Left colon (tissue), 2 donors: ENCODE data around the gene HOXB4. TPM values are rescaled to one million over a fixed set of nuclear protein-coding genes. Genes with fewer than 3 reads are reported as not detected.

ENCODE experiments used
- ATAC-seq: fragments of 200-7000 bp; cut with Tn5 transposase; one replicate; pipeline ENCODE4 v1.9.1; 2020; ENCODE audit warnings: mild to moderate bottlenecking, moderate library complexity
- DNase-seq, 2 donors: peaks; one replicate each; pipeline ENCODE4 v3.0.0-alpha.2; 2020
- intact Hi-C, 2 donors: fragments of 100-400 bp; cut with DNase I in 1 of 2; cut with micrococcal nuclease in 1 of 2; formaldehyde crosslinking; loops; one replicate each; pipeline versions ENCODE4 v1.11.2 to v1.14.0; 2022; cut with DNase I, micrococcal nuclease
- total RNA-seq, 2 donors: library from RNA; stranded (reverse); fragmentation: NEBNext Ultra II Directional; extraction: Animal tissue kit (Norgen Biotek cat#: 25700); gene quantifications; one replicate each; pipeline ENCODE4 v1.2.1, GENCODE V29; 2021
- donor health status: DM: no; HTN: no; CAD: no.
- donor health status: DM: yes; HTN: yes; CAD: no.

The HOXB4 gene
- total RNA-seq, 2 donors from 2014 or later = 3.0 to 3.9 TPM

- intact Hi-C loops = no loop called here
- ATAC-seq (no peak), DNase-seq (no peak)
Observed at GRCh38 chr17:48529683-48530009, 48.5 kb downstream of the HOXB4 start.

DNA sequence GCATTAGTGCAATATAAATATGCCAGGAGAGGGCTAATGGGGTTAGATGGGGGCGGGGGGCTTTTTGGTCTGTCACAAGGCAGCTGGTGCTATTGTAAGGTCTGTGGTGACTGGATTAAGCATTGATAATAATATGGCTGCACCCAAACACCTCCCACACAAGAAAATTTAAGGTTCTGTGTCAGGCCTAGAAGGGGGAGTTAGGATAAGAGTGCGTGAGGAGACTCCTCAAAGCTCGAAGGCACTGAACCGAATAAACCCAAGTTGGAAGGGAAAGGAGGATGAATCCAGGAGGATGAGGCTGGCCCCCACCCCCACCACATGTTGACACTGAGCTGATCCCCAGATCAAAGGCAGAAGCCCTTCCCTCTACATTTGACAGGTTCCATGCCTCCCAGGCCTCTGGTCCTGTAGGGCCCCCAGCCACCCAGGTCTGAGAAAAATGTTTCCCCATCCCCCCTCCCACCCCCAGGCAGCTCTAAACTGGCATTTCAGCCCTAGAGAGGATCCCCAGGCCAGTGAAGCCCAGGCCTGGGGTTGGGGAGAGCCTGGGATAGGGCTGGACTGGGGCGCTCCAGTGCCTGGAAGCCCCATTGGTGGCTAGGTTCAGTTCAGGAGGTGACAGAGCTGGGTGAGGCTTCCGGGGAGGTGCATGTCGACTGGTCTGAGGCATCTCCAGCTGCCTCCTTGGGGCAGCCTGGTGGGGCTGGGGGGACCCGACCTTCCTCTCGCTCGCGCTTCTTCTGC lies 49.0 kb downstream of the HOXB4 start:
- DNase-seq = no peak
- no peak for ATAC-seq
- intact Hi-C loops = no loop called here

DNA sequence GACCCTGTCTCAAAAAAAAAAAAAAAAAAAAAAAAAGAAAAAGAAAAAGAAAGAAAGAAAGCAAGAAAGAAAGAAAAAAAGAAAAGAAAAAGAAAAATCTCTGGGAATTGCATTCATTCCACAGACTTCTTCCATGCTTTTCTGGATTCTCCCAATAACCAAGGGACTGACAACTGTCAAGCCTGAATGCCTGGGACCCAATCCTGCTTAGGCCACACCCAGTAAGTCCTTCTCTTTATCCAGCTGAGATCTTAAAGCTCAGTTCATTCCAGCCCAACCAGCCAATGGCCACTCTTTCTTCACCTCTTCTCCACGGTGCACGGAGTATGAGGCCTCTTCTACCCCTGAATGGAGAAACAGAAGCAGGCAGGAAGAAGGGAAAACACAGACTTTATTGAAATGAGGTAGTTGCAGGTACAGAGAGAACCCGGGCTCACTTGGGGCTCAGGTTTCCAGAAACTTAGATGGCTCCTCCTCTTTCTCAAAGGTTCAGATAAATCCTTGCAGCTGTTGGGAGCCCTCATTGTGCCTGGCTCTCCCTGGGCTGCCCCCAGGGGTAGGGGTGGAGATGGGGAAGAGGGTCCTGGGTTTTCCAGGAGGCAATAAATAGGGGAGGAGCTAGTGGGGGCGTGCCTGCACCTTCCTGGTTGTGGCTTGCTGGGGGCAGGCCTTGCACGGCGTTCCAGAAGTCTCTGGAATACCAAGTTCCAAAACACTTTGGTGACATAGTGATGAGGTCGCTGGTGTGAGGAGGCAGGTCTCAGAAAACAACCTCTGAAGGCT lies 49.8 kb downstream of the HOXB4 start:
- DNase-seq (no peak), ATAC-seq (no peak)
- intact Hi-C loops = no loop called here

DNA sequence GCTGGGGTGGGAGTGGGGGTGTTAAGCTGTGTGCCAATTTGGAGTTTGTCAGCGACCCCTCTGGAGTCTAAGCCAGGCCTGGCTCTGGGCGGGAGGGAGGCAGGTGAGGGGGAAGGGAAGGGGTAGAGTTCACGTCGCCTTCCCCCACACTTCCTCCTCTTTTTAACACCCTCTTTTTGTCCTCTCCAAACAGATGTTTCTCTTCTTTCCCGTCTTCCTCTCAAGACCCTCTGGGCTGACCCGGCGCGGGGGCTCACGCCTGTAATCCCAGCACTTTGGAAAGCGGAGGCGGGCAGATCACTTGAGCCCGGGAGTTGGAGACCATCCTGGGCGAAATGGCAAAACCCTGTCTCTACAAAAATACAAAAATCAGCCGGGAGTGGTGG lies 50.6 kb downstream of the HOXB4 start:
- DNase-seq = no peak
- intact Hi-C loops = no loop called here
- ATAC-seq = no peak

DNA sequence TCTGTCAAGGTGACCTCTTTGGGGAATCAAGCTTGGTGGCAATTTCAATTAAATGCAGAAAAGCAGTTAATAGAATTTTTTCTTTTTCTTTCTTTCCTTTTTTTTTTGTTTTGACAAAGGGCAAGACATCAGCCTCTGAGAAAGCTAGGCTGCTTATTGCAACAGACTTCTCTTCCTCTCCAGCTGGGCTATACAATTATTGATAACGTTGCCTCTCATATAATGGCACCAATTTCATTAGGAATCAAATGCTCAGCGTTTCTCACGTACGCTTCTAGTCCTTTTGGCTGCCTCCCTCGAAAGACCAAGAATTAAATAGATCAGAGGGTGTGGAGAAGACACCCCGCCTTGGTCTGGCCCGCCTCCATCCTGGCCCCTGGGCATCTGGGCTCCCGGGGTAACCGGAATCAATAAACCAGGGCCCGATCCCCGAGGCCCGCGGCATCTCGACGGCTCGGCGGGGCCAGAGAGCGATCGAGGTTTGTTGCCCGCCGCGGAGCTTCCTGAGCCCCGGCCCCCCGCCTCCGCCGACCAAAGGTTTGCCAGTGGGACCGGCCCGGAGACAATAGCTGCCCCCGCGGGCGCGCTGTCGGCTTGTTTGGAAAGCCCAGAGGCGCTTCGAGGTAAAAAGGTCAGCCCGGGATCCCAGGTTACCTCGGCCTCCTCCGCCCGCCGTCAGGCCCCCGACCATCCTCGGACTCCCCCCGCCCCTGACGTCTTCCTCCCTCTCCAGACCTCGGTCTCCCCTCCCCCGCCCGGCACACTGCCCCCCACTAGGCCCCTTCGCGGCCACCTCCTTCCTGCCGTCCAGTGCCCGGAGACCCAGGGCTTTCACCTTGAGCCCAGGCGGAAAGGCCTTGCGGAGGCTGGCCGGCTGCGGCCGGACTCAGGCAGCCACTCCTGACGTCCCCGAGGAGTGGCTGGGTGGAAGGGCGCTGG lies 51.3 kb downstream of the HOXB4 start:
- ATAC-seq (no peak), DNase-seq (peak in 1 of 2 donors; percentile 13)
- intact Hi-C loops = no loop called here

Other genes starting within 250 kb of the HOXB4 start
- 1 to 10 TPM; 1.2 to 2.5 TPM for gene SKAP1, start 148.1 kb downstream of the HOXB4 start, total RNA-seq
- not detected for gene HOXB1, start 47.3 kb downstream of the HOXB4 start, total RNA-seq
- gene HOXB2, start 33.2 kb downstream of the HOXB4 start, total RNA-seq = 1 to 10 TPM; 2.5 to 7.0 TPM
- gene HOXB3, start 11.9 kb upstream of the HOXB4 start, total RNA-seq = 10 to 100 TPM; 35.8 to 41.9 TPM
- gene HOXB5, start 15.4 kb upstream of the HOXB4 start, total RNA-seq = 10 to 100 TPM; 14.5 to 16.4 TPM
- gene HOXB6, start 26.6 kb upstream of the HOXB4 start, total RNA-seq = 10 to 100 TPM; 39.3 to 43.3 TPM
- gene HOXB7, start 32.7 kb upstream of the HOXB4 start, total RNA-seq = 10 to 100 TPM; 26.6 to 30.2 TPM
- 1 to 10 TPM; 6.3 TPM for gene HOXB8, start 36.9 kb upstream of the HOXB4 start, total RNA-seq
- 10 to 100 TPM; 35.9 to 59.2 TPM for gene HOXB9, start 48.0 kb upstream of the HOXB4 start, total RNA-seq
- gene PRAC1, start 144.2 kb upstream of the HOXB4 start, total RNA-seq = 100 to 1,000 TPM; 200 to 261 TPM
- gene PRAC2, start 144.8 kb upstream of the HOXB4 start, total RNA-seq = 10 to 100 TPM; 10.1 to 11.7 TPM
- gene HOXB13, start 150.4 kb upstream of the HOXB4 start, total RNA-seq = 10 to 100 TPM; 39.4 to 88.0 TPM
- gene TTLL6, start 238.9 kb upstream of the HOXB4 start, total RNA-seq = 10 to 100 TPM in 1 of 2 donors, 1 to 10 TPM in 1; 4.9 to 14.3 TPM